Naive B cell (primary cell): Measurements from ENCODE around the gene TBL1X. TPM values are rescaled to one million over a fixed set of nuclear protein-coding genes. Genes with fewer than 3 reads are reported as not detected.

Source experiments
- ATAC-seq, 2 donors: fragments of 150-1000 bp; cut with Tn5 transposase; 2 replicates each; pipeline ENCODE4 v1.10.0; 2021; ENCODE audit warnings: low read depth in 2 of 2, mild to moderate bottlenecking in 2 of 2, moderate library complexity in 2 of 2
- DNase-seq: peaks from one replicate; pipeline ENCODE4 v3.0.0; 2022
- H3K27ac Mint-ChIP-seq, 6 donors: one replicate each; pipeline ENCODE4 v1.8.0; 2020 to 2022; ENCODE audit warnings: mild to moderate bottlenecking in 6 of 6, mixed read lengths in 6 of 6, moderate library complexity in 5 of 6, inconsistent platforms in 2 of 6
- H3K27me3 Mint-ChIP-seq, 3 donors: one replicate each; pipeline ENCODE4 v1.8.0; 2021 to 2022; ENCODE audit warnings: mixed read lengths in 3 of 3, mild to moderate bottlenecking in 1 of 3
- H3K36me3 Mint-ChIP-seq, 2 donors: one replicate each; pipeline ENCODE4 v1.8.0; 2020 to 2022; ENCODE audit warnings: mixed read lengths in 2 of 2, inconsistent platforms in 1 of 2, mild to moderate bottlenecking in 1 of 2
- H3K4me1 Mint-ChIP-seq, 3 donors: one replicate each; pipeline ENCODE4 v1.8.0; 2020 to 2022; ENCODE audit warnings: mixed read lengths in 3 of 3, inconsistent platforms in 1 of 3, mild to moderate bottlenecking in 1 of 3, moderate library complexity in 1 of 3
- H3K4me3 Mint-ChIP-seq, 8 donors: one replicate each; pipeline ENCODE4 v1.8.0; 2020 to 2022; ENCODE audit warnings: mild to moderate bottlenecking in 8 of 8, mixed read lengths in 8 of 8, moderate library complexity in 8 of 8, inconsistent platforms in 2 of 8
- H3K9me3 Mint-ChIP-seq, 7 donors: one replicate each; pipeline ENCODE4 v1.8.0; 2020 to 2022; ENCODE audit warnings: mixed read lengths in 7 of 7, mild to moderate bottlenecking in 5 of 7, inconsistent platforms in 2 of 7, moderate library complexity in 1 of 7
- polyA plus RNA-seq, 6 donors: library from polyadenylated mRNA; unstranded; fragments of 300-500 nt; fragmentation: Illumina TruSeq; gene quantifications; one replicate each; pipeline ENCODE4 v1.2.3, GENCODE V29; 2021; ENCODE audit warnings: low read depth in 6 of 6

Gene TBL1X
- polyA plus RNA-seq, 6 donors from 2014 or later = 14.0 to 26.8 (median 18.8) TPM

DNA sequence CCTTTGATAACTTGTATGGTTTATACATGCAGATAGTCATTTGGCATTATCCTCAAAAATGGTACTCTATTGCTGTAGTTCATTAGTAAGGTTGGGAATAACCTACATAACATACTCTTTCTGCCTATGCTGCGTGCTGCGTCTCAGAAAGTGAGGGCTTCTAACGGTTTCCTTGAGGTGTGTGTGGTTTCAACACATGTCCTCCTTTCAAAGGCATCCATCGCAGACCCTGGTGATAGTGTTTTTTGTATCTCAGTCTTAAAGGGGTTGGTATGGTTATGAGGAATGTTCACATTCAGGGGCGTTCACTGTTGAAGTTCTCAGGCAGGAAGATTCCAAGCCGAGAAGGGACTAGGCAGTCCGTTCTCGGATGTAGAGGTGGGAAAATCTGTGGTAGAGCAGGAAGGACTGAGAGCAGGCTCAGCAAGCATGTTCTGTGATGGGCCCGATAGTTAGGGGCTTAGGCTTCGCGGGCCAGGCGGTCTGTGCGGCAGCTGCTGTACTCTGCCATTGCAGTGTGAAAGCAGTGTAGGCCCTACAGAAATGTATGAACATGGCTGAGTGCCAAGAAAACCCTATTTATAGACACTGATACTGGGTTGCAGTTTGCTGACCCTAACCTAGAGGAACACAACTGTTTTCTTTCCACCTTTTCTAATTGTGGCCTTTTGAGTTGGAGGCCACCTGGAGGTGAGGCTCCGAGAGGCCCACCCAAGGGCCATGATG, 177.6 kb downstream of the TBL1X start:
- Mint-ChIP-seq H3K27ac (peak overlapping the region in 5 of 6 donors; percentile 16 to 83 (median 53)), H3K9me3 (no peaks in the 10 kb centered on the region), H3K36me3 (no peaks in the 10 kb centered on the region), H3K27me3 (no peaks in the 10 kb centered on the region), H3K4me1 (peaks cover 9 to 33% (median 21%) of the 10 kb centered on the region in 3 donors), H3K4me3 (peak overlapping the region in 1 of 8 donors; percentile 77)
- no peak for ATAC-seq
- no peak for DNase-seq

DNA sequence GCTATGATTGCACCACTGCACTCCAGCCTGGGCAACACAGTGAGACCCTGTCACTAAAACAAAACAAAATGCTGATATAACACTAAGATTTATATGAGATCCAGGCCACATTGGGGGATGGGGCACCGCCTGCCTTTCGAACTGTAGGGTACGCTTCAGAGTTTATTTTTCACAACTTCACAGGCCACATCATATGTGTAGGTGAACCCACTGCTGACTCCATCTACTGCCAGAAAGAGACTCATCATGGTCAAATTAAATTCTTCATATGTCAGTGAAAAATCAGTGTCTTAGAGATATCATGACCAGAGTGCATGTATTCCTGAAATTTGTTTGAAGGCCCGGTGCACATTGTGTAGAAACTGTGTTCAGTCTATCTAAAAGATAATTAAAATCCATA, 178.9 kb downstream of the TBL1X start:
- peak overlapping the region in 1 of 8 donors; percentile 44 for H3K4me3 Mint-ChIP-seq
- no peaks in the 10 kb centered on the region for H3K9me3 Mint-ChIP-seq
- H3K27me3 Mint-ChIP-seq = no peaks in the 10 kb centered on the region
- H3K4me1 Mint-ChIP-seq = peaks cover 9 to 33% (median 18%) of the 10 kb centered on the region in 3 donors
- ATAC-seq (no peak), DNase-seq (no peak)
- peak overlapping the region; percentile 12 to 91 (median 69) for H3K27ac Mint-ChIP-seq
- no peaks in the 10 kb centered on the region for H3K36me3 Mint-ChIP-seq

DNA sequence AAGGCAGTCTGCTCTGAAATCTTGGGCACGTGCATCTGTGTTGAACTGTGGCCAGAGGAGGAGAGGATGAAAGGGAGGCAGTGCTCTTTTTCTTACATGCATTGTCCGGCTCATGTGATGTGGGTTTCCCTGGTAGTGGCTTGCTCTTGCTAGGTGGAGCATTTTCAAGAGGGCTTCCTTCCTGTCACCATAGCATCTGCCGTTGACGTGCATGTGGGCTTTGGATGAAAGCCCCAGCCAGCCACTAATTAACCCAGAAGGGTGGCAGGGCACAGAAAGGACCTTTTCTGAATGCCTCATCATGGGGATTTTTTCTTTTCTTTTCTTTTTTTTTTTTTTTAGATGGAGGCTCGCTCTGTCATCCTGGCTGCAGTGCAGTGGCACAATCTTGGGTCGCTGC, 179.5 kb downstream of the TBL1X start:
- no peaks in the 10 kb centered on the region for H3K36me3 Mint-ChIP-seq
- peak overlapping the region in 5 of 6 donors; percentile 48 to 91 (median 73) for H3K27ac Mint-ChIP-seq
- DNase-seq = peak; percentile 38
- H3K4me3 Mint-ChIP-seq = peak overlapping the region in 2 of 8 donors; percentile 1 to 12
- peaks cover 9 to 33% (median 18%) of the 10 kb centered on the region in 3 donors for H3K4me1 Mint-ChIP-seq
- no peaks in the 10 kb centered on the region for H3K27me3 Mint-ChIP-seq
- no peaks in the 10 kb centered on the region for H3K9me3 Mint-ChIP-seq
- peak; percentile 96 for ATAC-seq

DNA sequence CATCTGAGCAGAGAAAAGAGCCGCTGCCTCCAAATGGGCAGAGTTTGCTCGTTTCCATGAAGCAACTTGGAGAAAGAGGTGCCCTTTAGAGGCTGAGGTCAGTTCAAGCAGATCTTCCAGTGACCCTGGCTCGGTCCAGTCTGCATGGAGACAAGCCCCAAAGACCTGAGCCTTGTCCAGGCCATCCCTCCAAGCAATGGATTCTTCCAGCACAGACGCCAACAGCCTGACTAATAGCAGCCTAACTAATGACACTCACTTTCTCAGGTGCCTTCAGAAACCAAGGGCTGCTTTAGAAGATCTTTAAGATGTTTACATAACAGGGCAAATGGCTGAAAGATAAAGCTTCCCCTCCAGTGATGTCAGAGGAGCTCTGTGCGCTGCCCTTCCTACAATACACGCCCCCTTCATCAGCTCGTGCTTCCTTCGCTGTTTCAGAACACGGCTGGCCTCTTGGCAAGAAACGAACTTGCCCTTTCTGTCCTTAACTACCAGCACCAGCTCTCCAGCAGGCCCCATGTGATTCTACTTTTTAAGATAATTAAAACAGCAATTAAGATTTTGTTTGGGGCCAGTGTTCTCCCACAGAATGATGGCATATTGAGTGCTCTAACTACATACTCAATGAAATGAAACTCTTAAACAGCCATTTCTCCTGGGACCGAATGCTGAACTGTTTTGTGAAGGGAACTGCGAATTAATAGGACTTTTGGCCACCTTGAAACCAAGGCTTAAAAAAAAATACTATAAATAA, 181.8 kb downstream of the TBL1X start:
- peaks cover 5 to 36% (median 18%) of the 10 kb centered on the region in 3 donors for H3K4me1 Mint-ChIP-seq
- ATAC-seq (no peak), DNase-seq (no peak)
- peak overlapping the region in 2 of 6 donors; percentile 34 to 42 for H3K27ac Mint-ChIP-seq
- peak overlapping the region in 1 of 8 donors; percentile 28 for H3K4me3 Mint-ChIP-seq
- no peaks in the 10 kb centered on the region for H3K9me3 Mint-ChIP-seq
- no peaks in the 10 kb centered on the region for H3K36me3 Mint-ChIP-seq
- no peaks in the 10 kb centered on the region for H3K27me3 Mint-ChIP-seq

DNA sequence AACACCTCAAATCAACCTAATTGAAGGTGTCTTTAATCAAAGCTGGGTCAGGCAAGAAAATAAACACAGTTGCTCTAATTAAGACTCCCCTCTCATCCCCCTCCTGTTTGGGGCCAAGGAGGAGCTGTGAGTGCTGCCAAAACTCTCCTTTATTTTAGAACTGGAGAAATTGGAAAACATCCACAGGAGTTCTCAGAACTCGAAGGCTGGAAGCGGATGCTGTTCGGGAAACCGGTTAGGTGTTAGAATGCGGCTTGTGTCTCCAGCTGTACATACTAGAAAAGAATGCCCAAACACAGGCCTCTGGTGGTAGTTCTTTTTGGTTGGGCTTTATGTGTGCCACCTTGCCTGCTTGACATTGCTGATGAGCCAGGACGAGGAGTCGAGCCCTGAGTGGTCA, 182.6 kb downstream of the TBL1X start:
- Mint-ChIP-seq H3K27me3 (no peaks in the 10 kb centered on the region), H3K9me3 (no peaks in the 10 kb centered on the region), H3K36me3 (no peaks in the 10 kb centered on the region), H3K4me1 (peaks cover 5 to 35% (median 15%) of the 10 kb centered on the region in 3 donors), H3K27ac (peak overlapping the region in 3 of 6 donors; percentile 26 to 59 (median 34)), H3K4me3 (peak overlapping the region in 1 of 8 donors; percentile 52)
- no peak for ATAC-seq
- DNase-seq = no peak

DNA sequence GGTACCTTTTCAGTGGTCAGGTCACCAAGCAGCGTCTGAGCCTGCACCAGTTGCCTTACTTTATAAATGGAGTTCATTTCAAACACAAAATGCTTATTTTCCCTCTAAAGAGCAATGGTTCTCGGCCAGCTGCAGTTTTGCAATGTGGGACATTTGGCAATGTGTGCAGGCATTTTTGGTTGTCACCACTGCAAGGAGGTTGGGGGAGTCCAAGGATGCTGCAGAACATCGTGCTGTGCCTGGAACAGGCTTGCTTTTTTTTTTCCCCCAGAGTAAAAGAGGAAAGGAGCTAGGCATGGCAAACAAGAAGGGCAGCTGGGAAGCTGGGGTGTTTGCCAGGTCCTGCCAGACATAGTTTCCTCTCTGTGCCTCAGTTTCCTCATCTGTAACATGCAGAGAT, 185.2 kb downstream of the TBL1X start:
- DNase-seq = no peak

DNA sequence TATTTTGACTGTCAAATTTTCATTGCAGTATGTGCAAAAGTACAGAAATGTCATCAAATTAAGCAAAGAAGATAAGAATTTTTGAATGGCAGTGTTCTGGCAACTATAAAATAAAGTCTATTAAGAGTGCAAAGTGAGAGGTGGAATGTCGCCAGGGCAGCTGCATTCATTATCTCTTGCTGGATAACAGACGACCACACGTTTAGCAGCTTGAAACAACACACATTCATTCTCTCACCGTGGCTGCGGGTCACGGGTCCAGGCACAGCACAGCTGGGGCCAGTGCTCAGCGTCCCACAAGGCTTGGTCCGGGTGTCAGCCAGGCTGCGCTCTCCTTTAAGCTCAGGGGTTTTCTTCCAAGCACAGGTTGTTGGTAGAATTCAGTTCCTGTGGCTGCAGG, 186.9 kb downstream of the TBL1X start:
- DNase-seq (no peak), ATAC-seq (no peak)
- H3K27me3 Mint-ChIP-seq = no peaks in the 10 kb centered on the region
- peaks cover 6 to 14% of the 10 kb centered on the region in 2 donors for H3K36me3 Mint-ChIP-seq
- no peak overlapping the region for H3K27ac Mint-ChIP-seq
- peaks cover 0 to 9% (median 3%) of the 10 kb centered on the region in 3 donors for H3K4me1 Mint-ChIP-seq
- H3K9me3 Mint-ChIP-seq = peaks cover 0 to 4% (median 0%) of the 10 kb centered on the region in 7 donors
- no peak overlapping the region for H3K4me3 Mint-ChIP-seq

More for the DNA sequence above, 185.2 kb downstream of the TBL1X start:
- no peak overlapping the region for H3K4me3 Mint-ChIP-seq
- peaks cover 0 to 11% (median 5%) of the 10 kb centered on the region in 3 donors for H3K4me1 Mint-ChIP-seq
- no peaks in the 10 kb centered on the region for H3K27me3 Mint-ChIP-seq
- peaks cover 0 to 4% (median 0%) of the 10 kb centered on the region in 7 donors for H3K9me3 Mint-ChIP-seq
- ATAC-seq = no peak
- peak overlapping the region in 4 of 6 donors; percentile 12 to 79 (median 70) for H3K27ac Mint-ChIP-seq
- H3K36me3 Mint-ChIP-seq = peaks cover 4 to 12% of the 10 kb centered on the region in 2 donors

DNA sequence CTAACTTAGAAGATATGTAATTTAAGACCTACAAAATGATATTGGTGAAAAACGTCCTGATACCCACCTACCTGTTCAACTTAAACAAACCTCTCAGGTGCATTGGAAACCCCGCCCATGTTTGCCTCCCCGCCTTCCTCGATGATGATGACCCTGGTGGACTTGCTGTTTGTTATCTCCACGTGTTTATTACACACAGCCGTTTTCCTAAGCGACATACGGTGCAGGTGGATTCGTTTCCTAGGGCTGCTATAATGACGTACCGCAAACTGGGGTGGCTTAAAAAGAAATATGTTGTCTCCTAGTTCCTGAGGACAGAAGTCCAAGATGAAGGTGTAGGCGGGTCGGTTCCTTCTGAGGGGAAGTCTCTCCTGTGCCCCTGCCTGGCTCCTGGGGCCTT, 190.1 kb downstream of the TBL1X start:
- no peak overlapping the region for H3K27ac Mint-ChIP-seq
- no peak for ATAC-seq
- no peaks in the 10 kb centered on the region for H3K27me3 Mint-ChIP-seq

DNA sequence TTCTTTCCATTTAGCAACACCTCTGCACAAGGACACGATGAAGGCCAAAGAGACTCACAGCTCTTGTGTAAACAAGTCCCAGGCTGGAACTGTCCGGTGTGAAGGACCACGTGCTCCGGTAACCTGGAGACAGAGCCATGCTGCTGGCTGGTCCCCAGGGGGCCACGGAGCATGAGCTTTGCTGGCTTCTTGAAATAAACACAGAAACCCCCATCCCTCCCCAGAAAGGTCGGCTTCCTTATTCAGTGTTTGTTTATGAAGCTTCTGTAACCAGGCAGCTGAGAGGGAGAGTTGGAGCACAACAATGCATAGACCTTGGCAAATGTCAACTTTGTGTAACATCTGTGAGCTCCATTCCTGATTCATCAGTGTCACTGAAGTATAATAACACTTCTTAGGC, 191.4 kb downstream of the TBL1X start:
- DNase-seq (no peak), ATAC-seq (peak; percentile 56 to 79)
- peaks cover 14 to 22% of the 10 kb centered on the region in 2 donors for H3K36me3 Mint-ChIP-seq

More for the DNA sequence above, 190.1 kb downstream of the TBL1X start:
- Mint-ChIP-seq H3K4me1 (peaks cover 5 to 13% (median 5%) of the 10 kb centered on the region in 3 donors), H3K4me3 (no peak overlapping the region), H3K9me3 (peaks cover 0 to 6% (median 0%) of the 10 kb centered on the region in 7 donors), H3K36me3 (peaks cover 14 to 22% of the 10 kb centered on the region in 2 donors)
- DNase-seq = no peak

DNA sequence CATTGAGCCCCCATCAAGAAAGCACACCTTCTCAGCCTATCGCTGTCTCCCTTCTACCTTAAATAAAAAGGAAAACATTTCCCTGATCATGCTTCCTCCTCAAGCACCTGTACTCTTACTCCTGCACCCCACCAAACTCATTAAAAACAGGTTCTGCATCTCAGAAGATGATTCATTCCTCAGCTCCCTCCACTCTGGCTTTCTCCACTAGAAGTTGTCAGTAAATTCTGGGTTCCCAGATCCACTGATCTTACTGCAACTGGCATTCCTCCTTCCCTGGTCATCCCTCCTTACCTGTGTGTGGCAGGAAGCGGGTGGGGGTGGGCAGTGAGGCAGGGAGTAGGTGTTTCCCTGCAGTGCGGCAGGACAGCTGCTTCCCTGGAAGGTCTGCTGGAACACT, 192.0 kb downstream of the TBL1X start:
- Mint-ChIP-seq H3K36me3 (peaks cover 14 to 22% of the 10 kb centered on the region in 2 donors), H3K4me1 (peaks cover 5 to 11% (median 5%) of the 10 kb centered on the region in 3 donors), H3K27ac (peak overlapping the region in 3 of 6 donors; percentile 16 to 85 (median 77)), H3K4me3 (no peak overlapping the region), H3K9me3 (peaks cover 0 to 6% (median 0%) of the 10 kb centered on the region in 7 donors), H3K27me3 (no peaks in the 10 kb centered on the region)
- ATAC-seq (no peak), DNase-seq (no peak)

More for the DNA sequence above, 191.4 kb downstream of the TBL1X start:
- Mint-ChIP-seq H3K27me3 (no peaks in the 10 kb centered on the region), H3K27ac (peak overlapping the region in 2 of 6 donors; percentile 15 to 85), H3K4me1 (peaks cover 5 to 11% (median 5%) of the 10 kb centered on the region in 3 donors), H3K4me3 (no peak overlapping the region), H3K9me3 (peaks cover 0 to 6% (median 0%) of the 10 kb centered on the region in 7 donors)

DNA sequence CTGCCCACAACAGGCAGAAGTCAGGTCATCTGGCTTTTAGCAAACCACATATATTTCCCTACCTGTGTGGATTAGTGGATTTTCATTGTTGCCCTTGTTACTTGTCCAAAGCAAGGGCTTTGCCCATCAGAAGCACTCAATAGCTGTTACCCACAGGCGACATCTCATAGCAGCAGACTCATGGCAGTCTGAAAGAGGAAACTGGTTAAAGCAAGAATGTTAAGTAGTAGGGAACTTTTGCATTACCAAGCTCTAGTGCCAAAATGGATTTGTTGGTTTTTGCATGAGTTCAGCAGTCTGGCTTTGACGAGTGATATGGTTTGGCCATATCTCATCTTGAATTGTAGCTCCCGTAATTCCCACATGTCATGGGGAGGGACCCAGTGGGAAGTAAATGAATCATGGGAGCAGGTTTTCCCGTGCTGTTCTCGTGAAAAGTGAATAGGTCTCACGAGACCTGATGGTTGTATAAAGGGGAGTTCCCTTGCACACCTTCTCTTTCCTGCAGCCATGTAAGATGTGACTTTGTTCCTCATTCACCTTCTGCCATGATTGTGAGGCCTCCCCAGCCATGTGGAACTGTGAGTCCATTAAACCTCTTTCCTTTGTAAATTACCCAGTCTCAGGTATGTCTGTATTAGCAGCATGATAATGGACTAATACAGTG, 192.9 kb downstream of the TBL1X start:
- Mint-ChIP-seq H3K9me3 (peaks cover 0 to 6% (median 0%) of the 10 kb centered on the region in 7 donors), H3K4me1 (peaks cover 5 to 14% (median 12%) of the 10 kb centered on the region in 3 donors), H3K36me3 (peaks cover 14 to 22% of the 10 kb centered on the region in 2 donors), H3K4me3 (no peak overlapping the region), H3K27me3 (no peaks in the 10 kb centered on the region), H3K27ac (peak overlapping the region in 3 of 6 donors; percentile 44 to 85 (median 71))
- ATAC-seq = peak in 1 of 2 donors; percentile 28
- no peak for DNase-seq

DNA sequence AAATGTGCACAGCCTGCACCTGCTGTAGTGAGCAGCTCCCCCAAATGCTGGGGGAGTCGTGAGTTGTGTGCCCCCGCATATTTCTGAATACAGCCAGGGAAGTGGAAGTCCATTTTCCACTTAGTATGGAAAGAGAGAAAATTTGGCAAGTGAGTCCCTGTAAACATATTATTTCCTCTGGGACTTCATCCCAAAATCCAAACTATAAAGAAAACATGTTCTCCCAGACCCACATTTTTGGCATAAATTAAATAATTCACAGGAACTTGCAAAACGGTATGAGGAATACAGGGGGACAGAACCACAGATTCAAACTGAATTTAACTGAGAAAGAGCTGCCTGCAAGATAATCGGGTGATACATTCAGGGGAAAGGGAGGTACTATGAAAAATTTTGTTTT, 193.6 kb downstream of the TBL1X start:
- peaks cover 0 to 5% (median 0%) of the 10 kb centered on the region in 7 donors for H3K9me3 Mint-ChIP-seq
- H3K27ac Mint-ChIP-seq = peak overlapping the region in 2 of 6 donors; percentile 71 to 85
- no peak for DNase-seq
- peaks cover 14 to 22% of the 10 kb centered on the region in 2 donors for H3K36me3 Mint-ChIP-seq
- H3K4me1 Mint-ChIP-seq = peaks cover 5 to 12% (median 12%) of the 10 kb centered on the region in 3 donors
- H3K27me3 Mint-ChIP-seq = no peaks in the 10 kb centered on the region
- no peak overlapping the region for H3K4me3 Mint-ChIP-seq
- ATAC-seq = no peak
